ENCODE results near the gene IL17REL.
A peak's percentile ranks its signal among the peaks of the same experiment; 100 is the strongest.

The IL17REL gene

DNA sequence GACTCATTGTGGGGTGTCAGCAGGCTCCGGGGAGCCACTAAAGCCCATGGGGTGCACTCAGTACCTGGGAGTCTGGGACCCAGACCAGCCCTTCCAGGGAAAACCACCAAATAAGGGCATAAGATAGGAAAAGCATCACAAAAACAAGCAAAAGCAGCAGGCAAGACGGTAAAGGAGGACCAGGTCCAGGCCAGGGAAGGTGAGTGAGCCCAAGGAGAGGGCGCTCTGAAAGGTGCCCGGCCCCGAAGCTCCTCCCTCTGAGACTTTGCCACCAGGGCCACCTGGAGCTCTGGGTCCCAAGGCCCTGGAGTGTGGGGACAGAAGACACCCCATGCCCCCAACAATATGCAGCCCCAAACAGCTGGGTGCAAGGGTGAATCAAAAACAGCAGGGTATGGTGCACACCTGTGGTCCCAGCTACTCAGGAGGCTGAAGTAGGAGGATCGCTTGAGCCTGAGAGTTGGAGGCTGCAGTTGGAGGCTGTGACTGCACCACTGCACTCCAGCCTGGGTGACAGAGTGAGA lies 5.2 kb upstream of the IL17REL start:
- Histone ChIP-seq H3K9me3 (ENCODE audit: control insufficient read depth, insufficient read depth, low read length) (no peaks in the 10 kb centered on the region; the same call in 1 of the 2 replicates), H3K27ac (ENCODE audit: low read depth, low read length) (no peak overlapping the region), H3K4me3 (ENCODE audit: low read depth, low read length) (no peak overlapping the region), H3K4me1 (ENCODE audit: control insufficient read depth, insufficient read depth, low read length) (no peaks in the 10 kb centered on the region), H3K27me3 (ENCODE audit: control insufficient read depth, insufficient read depth, low read length) (peaks cover 44% of the 10 kb centered on the region), H3K9ac (ENCODE audit: low read depth, low read length) (no peak overlapping the region), H3K36me3 (ENCODE audit: control insufficient read depth, insufficient read depth, low read length) (no peaks in the 10 kb centered on the region)

DNA sequence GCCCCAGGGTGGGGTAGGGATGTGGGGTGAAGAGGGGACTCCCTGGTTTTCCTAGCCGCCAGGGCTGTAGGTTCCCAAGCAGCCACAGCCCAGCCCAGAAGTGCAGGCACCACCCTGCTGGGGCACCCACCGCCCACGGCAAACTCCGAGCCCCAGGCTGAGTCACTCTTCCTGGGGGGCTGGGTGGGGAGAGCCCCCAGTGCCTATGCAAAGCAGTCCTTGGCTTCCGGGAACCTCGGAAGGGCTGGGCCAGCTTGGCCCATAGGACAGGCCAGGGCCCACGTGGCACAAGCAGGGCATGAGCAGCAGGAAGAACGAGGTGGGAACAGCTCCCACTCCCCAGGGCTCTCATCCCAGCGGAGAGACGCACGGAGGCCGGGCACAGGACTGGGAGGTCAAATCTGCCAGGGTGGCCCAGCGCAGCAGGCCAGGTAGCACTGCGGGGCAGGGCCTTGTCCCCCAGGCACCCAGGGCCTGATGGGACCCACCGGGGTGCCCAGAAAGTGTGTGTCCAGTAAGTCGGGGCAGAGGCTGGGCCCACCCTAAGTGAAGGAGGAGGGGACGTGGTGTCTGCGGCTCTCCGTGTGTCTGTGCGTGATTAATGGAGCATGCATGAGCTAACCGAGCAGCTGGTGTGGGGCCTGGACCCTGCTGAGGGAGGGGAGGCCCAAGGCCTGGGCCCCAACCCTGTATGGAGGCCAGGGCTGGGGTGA lies 4.6 kb upstream of the IL17REL start:
- H3K4me3 ChIP-seq (ENCODE audit: low read depth, low read length), result no peak overlapping the region

DNA sequence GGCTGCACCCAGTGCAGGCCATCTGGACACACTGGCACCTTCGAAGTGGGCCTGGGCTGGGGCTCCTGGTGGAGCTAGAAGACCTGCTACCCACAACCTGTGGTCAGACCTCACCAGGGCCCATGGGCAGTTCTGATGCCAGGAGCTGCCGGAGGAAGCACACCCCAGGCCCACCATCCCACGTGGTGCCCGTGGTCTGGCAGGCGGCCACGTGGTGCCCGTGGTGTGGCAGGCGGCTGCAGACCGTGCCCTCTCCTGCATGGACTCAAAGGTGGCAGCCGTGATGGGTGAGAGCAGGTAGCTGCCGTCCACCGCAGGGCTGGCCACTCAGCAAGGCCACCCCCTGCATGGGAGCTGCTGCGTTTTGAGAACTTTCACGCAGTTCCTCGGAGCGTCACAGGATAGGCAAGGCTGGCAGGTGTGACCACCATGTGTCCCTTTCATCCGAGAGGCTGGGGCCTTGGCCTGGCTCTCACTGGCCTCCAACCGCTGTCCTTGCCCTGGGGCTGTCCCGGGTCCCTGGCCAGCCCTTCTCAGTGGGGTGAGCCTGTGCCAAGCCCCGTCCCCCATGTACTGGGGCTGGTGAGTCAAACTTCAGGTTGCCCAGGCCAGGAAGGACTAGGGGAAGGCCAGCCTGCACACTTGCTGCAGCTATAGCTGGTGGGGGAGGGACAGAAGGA lies 3.9 kb upstream of the IL17REL start:
- no peaks in the 10 kb centered on the region for H3K36me3 ChIP-seq (ENCODE audit: control insufficient read depth, insufficient read depth, low read length)
- H3K27me3 ChIP-seq (ENCODE audit: control insufficient read depth, insufficient read depth, low read length), result peaks cover 57% of the 10 kb centered on the region
- no peaks in the 10 kb centered on the region for H3K4me1 ChIP-seq (ENCODE audit: control insufficient read depth, insufficient read depth, low read length)
- no peak overlapping the region for H3K4me3 ChIP-seq (ENCODE audit: low read depth, low read length)
- H3K27ac ChIP-seq (ENCODE audit: low read depth, low read length), result no peak overlapping the region
- H3K9ac ChIP-seq (ENCODE audit: low read depth, low read length), result no peak overlapping the region
- H3K9me3 ChIP-seq (ENCODE audit: control insufficient read depth, insufficient read depth, low read length), result no peaks in the 10 kb centered on the region; the same call in 1 of the 2 replicates

More for the DNA sequence above, 4.6 kb upstream of the IL17REL start:
- peaks cover 50% of the 10 kb centered on the region for H3K27me3 ChIP-seq (ENCODE audit: control insufficient read depth, insufficient read depth, low read length)
- H3K9ac ChIP-seq (ENCODE audit: low read depth, low read length), result no peak overlapping the region
- no peaks in the 10 kb centered on the region for H3K4me1 ChIP-seq (ENCODE audit: control insufficient read depth, insufficient read depth, low read length)
- no peaks in the 10 kb centered on the region; the same call in 1 of the 2 replicates for H3K9me3 ChIP-seq (ENCODE audit: control insufficient read depth, insufficient read depth, low read length)
- H3K36me3 ChIP-seq (ENCODE audit: control insufficient read depth, insufficient read depth, low read length), result no peaks in the 10 kb centered on the region
- no peak overlapping the region for H3K27ac ChIP-seq (ENCODE audit: low read depth, low read length)

GRCh38 chr22:50015451-50016307 lies 3.1 kb upstream of the IL17REL start:
- Histone ChIP-seq H3K27ac (ENCODE audit: low read depth, low read length) (no peak overlapping the region), H3K9ac (ENCODE audit: low read depth, low read length) (no peak overlapping the region), H3K27me3 (ENCODE audit: control insufficient read depth, insufficient read depth, low read length) (peaks cover 64% of the 10 kb centered on the region), H3K4me3 (ENCODE audit: low read depth, low read length) (no peak overlapping the region), H3K9me3 (ENCODE audit: control insufficient read depth, insufficient read depth, low read length) (no peaks in the 10 kb centered on the region), H3K36me3 (ENCODE audit: control insufficient read depth, insufficient read depth, low read length) (no peaks in the 10 kb centered on the region), H3K4me1 (ENCODE audit: control insufficient read depth, insufficient read depth, low read length) (no peaks in the 10 kb centered on the region)

DNA sequence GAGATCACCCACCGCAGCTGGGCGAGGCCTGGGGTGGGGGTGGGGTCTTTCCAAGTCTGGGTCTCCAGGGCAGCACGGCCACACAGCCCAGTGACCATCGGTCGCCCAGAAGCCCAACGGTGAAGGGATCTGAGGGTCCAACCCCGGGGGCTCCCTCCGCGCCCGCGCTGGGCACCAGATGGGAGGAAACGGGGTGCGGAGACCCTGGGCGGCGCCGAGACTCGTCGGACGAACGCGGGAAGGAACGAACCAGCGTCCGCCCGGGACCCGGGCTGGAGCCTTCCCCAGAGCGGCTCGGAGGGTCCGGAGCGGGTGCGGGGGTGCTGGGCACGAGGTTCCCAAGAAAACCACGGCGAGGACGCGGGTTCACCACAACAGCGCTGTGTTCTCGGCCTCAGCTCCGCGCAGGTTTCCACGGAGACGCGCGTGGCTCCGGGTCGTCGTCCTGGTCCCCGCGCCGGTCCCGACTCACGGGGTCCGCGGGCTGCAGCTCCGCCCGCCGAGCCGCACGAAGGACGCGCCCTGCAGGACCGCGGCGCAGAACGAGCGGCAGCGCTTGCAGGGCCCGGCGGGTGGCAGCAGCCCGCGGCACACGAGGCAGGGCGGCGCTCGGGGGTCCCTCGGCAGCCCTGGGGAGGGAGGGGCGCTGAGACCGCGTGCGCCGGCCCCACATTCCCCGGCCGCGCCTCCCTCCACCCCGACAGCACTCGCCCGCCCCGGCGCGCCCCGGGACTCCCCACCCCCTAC lies 2.3 kb upstream of the IL17REL start:
- H3K27ac ChIP-seq (ENCODE audit: low read depth, low read length), result no peak overlapping the region
- no peak overlapping the region for H3K9ac ChIP-seq (ENCODE audit: low read depth, low read length)
- no peaks in the 10 kb centered on the region for H3K9me3 ChIP-seq (ENCODE audit: control insufficient read depth, insufficient read depth, low read length)
- H3K4me3 ChIP-seq (ENCODE audit: low read depth, low read length), result peak overlapping the region; percentile 52
- no peaks in the 10 kb centered on the region for H3K36me3 ChIP-seq (ENCODE audit: control insufficient read depth, insufficient read depth, low read length)
- H3K27me3 ChIP-seq (ENCODE audit: control insufficient read depth, insufficient read depth, low read length), result peaks cover 71% of the 10 kb centered on the region
- H3K4me1 ChIP-seq (ENCODE audit: control insufficient read depth, insufficient read depth, low read length), result no peaks in the 10 kb centered on the region

DNA sequence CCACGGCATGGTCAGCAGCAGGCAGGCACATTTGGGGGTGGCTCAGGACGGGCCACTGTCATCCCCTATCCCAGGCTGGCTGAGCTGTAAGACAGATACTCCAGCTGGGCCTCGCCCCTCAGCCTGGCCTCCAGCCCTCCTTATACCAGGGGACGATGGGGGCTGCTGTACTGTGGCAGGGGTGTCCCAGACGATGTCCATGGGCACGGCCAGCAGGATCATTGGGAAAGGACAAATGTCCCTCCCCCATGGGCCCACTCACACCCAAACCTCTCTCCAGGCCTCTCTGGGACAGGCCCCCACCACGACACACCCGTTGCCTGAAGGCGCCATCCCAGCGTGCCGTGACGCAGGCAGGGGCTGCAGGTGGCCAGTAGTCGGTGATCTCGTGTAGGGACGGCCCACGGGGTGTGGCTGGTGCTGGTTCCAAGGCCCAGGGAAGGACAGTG lies 1.5 kb upstream of the IL17REL start:
- Histone ChIP-seq H3K4me3 (ENCODE audit: low read depth, low read length) (no peak overlapping the region), H3K9ac (ENCODE audit: low read depth, low read length) (no peak overlapping the region), H3K27me3 (ENCODE audit: control insufficient read depth, insufficient read depth, low read length) (peaks cover 71% of the 10 kb centered on the region), H3K9me3 (ENCODE audit: control insufficient read depth, insufficient read depth, low read length) (no peaks in the 10 kb centered on the region), H3K27ac (ENCODE audit: low read depth, low read length) (no peak overlapping the region), H3K36me3 (ENCODE audit: control insufficient read depth, insufficient read depth, low read length) (no peaks in the 10 kb centered on the region), H3K4me1 (ENCODE audit: control insufficient read depth, insufficient read depth, low read length) (no peaks in the 10 kb centered on the region)

GRCh38 chr22:50011447-50012210 lies 936 bp downstream of the IL17REL start:
- H3K9me3 ChIP-seq (ENCODE audit: control insufficient read depth, insufficient read depth, low read length), result no peaks in the 10 kb centered on the region
- no peak overlapping the region for H3K27ac ChIP-seq (ENCODE audit: low read depth, low read length)
- peaks cover 4% of the 10 kb centered on the region; the same call in 1 of the 2 replicates for H3K4me1 ChIP-seq (ENCODE audit: control insufficient read depth, insufficient read depth, low read length)
- peaks cover 63% of the 10 kb centered on the region for H3K27me3 ChIP-seq (ENCODE audit: control insufficient read depth, insufficient read depth, low read length)
- no peaks in the 10 kb centered on the region for H3K36me3 ChIP-seq (ENCODE audit: control insufficient read depth, insufficient read depth, low read length)
- H3K4me3 ChIP-seq (ENCODE audit: low read depth, low read length), result no peak overlapping the region
- H3K9ac ChIP-seq (ENCODE audit: low read depth, low read length), result no peak overlapping the region

DNA sequence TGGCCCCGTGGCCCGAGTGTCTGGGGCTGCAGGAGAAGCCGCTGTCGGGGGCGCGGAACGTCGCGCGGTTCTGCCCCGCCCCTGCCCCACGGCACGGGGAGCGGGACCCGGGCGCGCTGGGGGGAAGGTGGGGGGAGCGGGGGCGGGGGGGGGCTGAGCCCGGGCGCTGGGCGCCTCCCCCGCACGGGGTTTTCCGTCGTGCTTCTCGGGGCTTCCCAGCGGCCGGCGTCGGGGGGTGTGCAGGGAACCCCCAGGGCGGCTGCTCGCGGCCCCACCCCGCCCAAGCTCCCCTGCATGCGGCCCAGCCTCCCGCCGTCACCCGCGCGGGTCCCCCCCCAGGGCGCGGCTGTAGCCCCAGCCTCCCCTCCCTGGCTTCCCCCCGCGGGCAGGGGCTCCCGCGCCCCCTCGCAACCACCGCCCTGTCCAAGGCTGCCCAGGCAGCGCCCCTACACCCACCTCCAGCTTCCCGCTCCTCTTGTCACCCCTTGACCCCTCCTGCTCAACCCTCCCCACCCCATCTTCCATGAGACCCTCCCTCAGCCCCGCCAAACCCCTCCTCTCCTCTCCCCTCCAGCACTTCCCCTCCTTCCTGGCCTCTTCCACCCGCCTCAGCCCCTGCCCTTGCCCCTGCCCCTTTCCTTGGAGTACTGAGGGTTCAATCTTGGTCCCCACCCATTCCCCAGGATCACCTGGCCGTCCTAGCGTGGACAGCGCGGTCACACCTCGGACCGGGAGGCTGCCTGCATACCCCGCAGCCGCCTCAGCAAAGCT lies 1.7 kb downstream of the IL17REL start:
- Histone ChIP-seq H3K27me3 (ENCODE audit: control insufficient read depth, insufficient read depth, low read length) (peaks cover 57% of the 10 kb centered on the region), H3K4me3 (ENCODE audit: low read depth, low read length) (peak overlapping the region; percentile 21; the same call in 1 of the 2 replicates), H3K9ac (ENCODE audit: low read depth, low read length) (no peak overlapping the region)

More for the DNA sequence above, 1.7 kb downstream of the IL17REL start:
- Histone ChIP-seq H3K9me3 (ENCODE audit: control insufficient read depth, insufficient read depth, low read length) (no peaks in the 10 kb centered on the region), H3K36me3 (ENCODE audit: control insufficient read depth, insufficient read depth, low read length) (no peaks in the 10 kb centered on the region), H3K27ac (ENCODE audit: low read depth, low read length) (no peak overlapping the region), H3K4me1 (ENCODE audit: control insufficient read depth, insufficient read depth, low read length) (peaks cover 4% of the 10 kb centered on the region; the same call in 1 of the 2 replicates)

Measured in HUES48 (cell line).